A549 (cell line): ENCODE measurements around the gene CTIF.

Experiments
- CTCF ChIP-seq: fragments of >200 bp; sonication (Bioruptor Twin); formaldehyde crosslinking; IDR thresholded peaks from 3 replicates; pipeline ENCODE4 v1.5.1; 2016
- EHMT2 ChIP-seq: fragments of 200-600 bp; sonication (generic); IDR thresholded peaks from 2 replicates; pipeline ENCODE4 v1.6.1; 2016; ENCODE audit warnings: antibody characterized with exemption, low read depth, mild to moderate bottlenecking, moderate library complexity
- JUNB ChIP-seq: fragments of >200 bp; sonication (Bioruptor Twin); formaldehyde crosslinking; IDR thresholded peaks from 2 replicates; pipeline ENCODE4 v1.6.1; 2016

GRCh38 chr18:48893061-48893607 lies 354.3 kb downstream of the CTIF start:
- TF ChIP-seq CTCF, result no peak
- TF ChIP-seq JUNB, result no peak
- no peak for TF ChIP-seq EHMT2
